GM19099 (cell line): ENCODE results near the gene CCDC192.

Source experiments
- POLR2A ChIP-seq: IDR thresholded peaks from 3 replicates; pipeline ENCODE4 v1.6.1; 2011; ENCODE audit warnings: low read depth; ENCODE audit not compliant: insufficient read length; ENCODE audit errors: extremely low read depth

The CCDC192 gene

GRCh38 chr5:127925916-127926315, 222.7 kb downstream of the CCDC192 start:
- no peak for TF ChIP-seq POLR2A

- no peak for TF ChIP-seq POLR2A
These were observed 223.8 kb downstream of the CCDC192 start for GRCh38 chr5:127926974-127927373.

- TF ChIP-seq POLR2A, result no peak
These were observed 224.9 kb downstream of the CCDC192 start for GRCh38 chr5:127928053-127928452.

GRCh38 chr5:127930311-127930710, 227.1 kb downstream of the CCDC192 start:
- TF ChIP-seq POLR2A, result no peak

GRCh38 chr5:127931396-127931795, 228.2 kb downstream of the CCDC192 start:
- TF ChIP-seq POLR2A, result no peak

- no peak for TF ChIP-seq POLR2A
These were observed 230.2 kb downstream of the CCDC192 start for GRCh38 chr5:127933348-127933747.

GRCh38 chr5:127934791-127935256, 231.6 kb downstream of the CCDC192 start:
- no peak for TF ChIP-seq POLR2A

GRCh38 chr5:127935398-127935797, 232.2 kb downstream of the CCDC192 start:
- no peak for TF ChIP-seq POLR2A

- TF ChIP-seq POLR2A, result no peak
These were observed 233.3 kb downstream of the CCDC192 start for GRCh38 chr5:127936439-127936972.

- no peak for TF ChIP-seq POLR2A
These were observed 235.6 kb downstream of the CCDC192 start for GRCh38 chr5:127938746-127939145.

- no peak for TF ChIP-seq POLR2A
These were observed 237.7 kb downstream of the CCDC192 start for GRCh38 chr5:127940854-127941253.

GRCh38 chr5:127941646-127942045, 238.5 kb downstream of the CCDC192 start:
- TF ChIP-seq POLR2A, result no peak

GRCh38 chr5:127942246-127943060, 239.3 kb downstream of the CCDC192 start:
- no peak for TF ChIP-seq POLR2A

GRCh38 chr5:127943061-127943371, 239.8 kb downstream of the CCDC192 start:
- no peak for TF ChIP-seq POLR2A

- no peak for TF ChIP-seq POLR2A
These were observed 240.9 kb downstream of the CCDC192 start for GRCh38 chr5:127944125-127944524.

- TF ChIP-seq POLR2A, result no peak
These were observed 244.8 kb downstream of the CCDC192 start for GRCh38 chr5:127947941-127948340.
